Right cardiac atrium (tissue), 5 donors: ENCODE results near the gene DCST2. TPM values are rescaled to one million over a fixed set of nuclear protein-coding genes. Genes with fewer than 3 reads are reported as not detected.
"Not testable (repeated sequence)": the region's sequence is repeated elsewhere in the genome, so short reads cannot be mapped to it uniquely, and the experiment has no call there.

Source experiments
- ATAC-seq, 2 donors: fragments of 200-7000 bp; cut with Tn5 transposase; one replicate each; pipeline versions ENCODE4 v1.8.0 to v1.9.1; 2020; ENCODE audit warnings: moderate library complexity in 2 of 2, mild to moderate bottlenecking in 1 of 2
- DNase-seq, 3 donors: peaks; one replicate each; pipeline ENCODE4 v3.0.0-alpha.2; 2020
- H3K27ac ChIP-seq: one replicate; pipeline ENCODE4 v1.5.1; 2013; ENCODE audit warnings: mild to moderate bottlenecking, low read length, control low read depth, moderate library complexity
- H3K27me3 ChIP-seq: one replicate; pipeline ENCODE4 v1.6.1; 2013; ENCODE audit not compliant: control insufficient read depth, insufficient read depth
- H3K4me1 ChIP-seq: one replicate; pipeline ENCODE4 v1.6.1; 2013; ENCODE audit warnings: low read length; ENCODE audit not compliant: control insufficient read depth, insufficient read depth
- H3K4me3 ChIP-seq: one replicate; pipeline ENCODE4 v1.5.1; 2013; ENCODE audit warnings: low read length, control low read depth
- H3K9me3 ChIP-seq: one replicate; pipeline ENCODE4 v1.6.1; 2013; ENCODE audit warnings: low read length; ENCODE audit not compliant: control insufficient read depth
- WGBS: extraction: QIAGEN DNeasy Blood & Tissue Kit; methylation state at CpG from one replicate; pipeline ENCODE4 v1.1.7; 2013; 5-methylcytosine and 5-hydroxymethylcytosine counted together
- intact Hi-C, 4 donors: fragments of 100-400 bp; cut with DNase I; formaldehyde crosslinking; loops; one replicate each; pipeline versions ENCODE4 v1.11.0 to v1.14.0; 2022 to 2023
- polyA plus RNA-seq: library from polyadenylated mRNA; stranded (reverse); fragments of 200-250 nt; gene quantifications from one replicate; pipeline ENCODE4 v1.2.3, GENCODE V29; 2013
- total RNA-seq, 4 donors: library from RNA; stranded (reverse); fragmentation: NEBNext Ultra II Directional; extraction: Animal tissue kit (Norgen Biotek cat#: 25700); gene quantifications; one replicate each; pipeline ENCODE4 v1.2.1, GENCODE V29; 2021
- donor health status: healthy with polysubstance abuse.
- donor health status: DM: no; HTN: yes; CAD: no.
- donor health status: DM: no; HTN: no; CAD: no.
- donor health status: DM: no; HTN: yes; CAD: no; lungs with severe emphysema.
- donor health status: DM: yes; HTN: yes; CAD: no.

The DCST2 gene
- total and polyA plus RNA-seq, 5 donors: 0.23 to 0.33 (median 0.29) TPM; not detected in 1

- Histone ChIP-seq H3K27me3 (no peaks in the 10 kb centered on the region), H3K27ac (peak within 1 kb of the TSS; percentile 46), H3K9me3 (no peaks in the 10 kb centered on the region), H3K4me3 (peak within 1 kb of the TSS; percentile 91), H3K4me1 (peaks cover 7% of the 10 kb centered on the region)
- peak; percentile 100 for ATAC-seq
- intact Hi-C loops: no loop called here
- DNase-seq: peak; percentile 92 to 97 (median 96)
- WGBS: under 1% methylated on average over 26 of the region's 26 CpGs
Observed at GRCh38 chr1:154982897-154983648, 50.5 kb downstream of the DCST2 start, which contains the start of gene FLAD1. FLAD1 (plus strand) TSS chr1:154983344; CDS start chr1:154983695, 351 bp downstream.

GRCh38 chr1:154982341-154982740 lies 51.2 kb downstream of the DCST2 start:
- WGBS: 64% methylated on average over 6 of the region's 6 CpGs
- DNase-seq (no peak), ATAC-seq (no peak)
- H3K27me3 ChIP-seq: no peaks in the 10 kb centered on the region
- H3K4me1 ChIP-seq: peaks cover 6% of the 10 kb centered on the region
- no peaks in the 10 kb centered on the region for H3K9me3 ChIP-seq
- peak overlapping the region; percentile 91 for H3K4me3 ChIP-seq
- intact Hi-C loops: no loop called here
- no peak overlapping the region for H3K27ac ChIP-seq

- H3K9me3 ChIP-seq: no peaks in the 10 kb centered on the region
- no peak overlapping the region for H3K4me3 ChIP-seq
- H3K4me1 ChIP-seq: peaks cover 4% of the 10 kb centered on the region
- H3K27ac ChIP-seq: no peak overlapping the region
- no peak for ATAC-seq
- no peak for DNase-seq
- no peaks in the 10 kb centered on the region for H3K27me3 ChIP-seq
- 95% methylated on average over 3 of the region's 3 CpGs for WGBS
- intact Hi-C loops: loop anchor here in 1 of 4 donors (10.0 kb wide), 1 partner anchor 86 kb away; the partner anchor contains the start of gene EFNA4
Observed at GRCh38 chr1:154978360-154978759, 55.2 kb downstream of the DCST2 start.

GRCh38 chr1:154977762-154978161 lies 55.8 kb downstream of the DCST2 start:
- H3K4me3 ChIP-seq, H3K27ac ChIP-seq, ATAC-seq, DNase-seq, H3K27me3 ChIP-seq, H3K4me1 ChIP-seq, H3K9me3 ChIP-seq: not testable (repeated sequence)
- intact Hi-C loops: loop anchor here in 1 of 4 donors (10.0 kb wide), 1 partner anchor 87 kb away; the partner anchor contains the start of gene EFNA4
- WGBS: 69% methylated on average over 3 of the region's 3 CpGs

GRCh38 chr1:154975409-154976059 lies 58.0 kb downstream of the DCST2 start:
- DNase-seq (peak; percentile 68 to 81 (median 78)), ATAC-seq (no peak)
- Histone ChIP-seq H3K27me3 (no peaks in the 10 kb centered on the region), H3K4me3 (peak overlapping the region; percentile 67), H3K27ac (peak overlapping the region; percentile 91), H3K4me1 (peaks cover 9% of the 10 kb centered on the region), H3K9me3 (no peaks in the 10 kb centered on the region)
- intact Hi-C loops: loop anchor here in 1 of 4 donors (10.0 kb wide), 1 partner anchor 89 kb away; the partner anchor contains the start of gene EFNA4
- whole genome bisulfite sequencing: under 1% methylated on average over 24 of the region's 24 CpGs

GRCh38 chr1:154974808-154975408 lies 58.7 kb downstream of the DCST2 start:
- Histone ChIP-seq H3K27me3 (no peaks in the 10 kb centered on the region), H3K9me3 (no peaks in the 10 kb centered on the region), H3K4me3 (peak overlapping the region; percentile 67), H3K4me1 (peaks cover 14% of the 10 kb centered on the region), H3K27ac (peak overlapping the region; percentile 91)
- intact Hi-C loops: loop anchor here in 1 of 4 donors (10.0 kb wide), 1 partner anchor 90 kb away; the partner anchor contains the start of gene EFNA4
- WGBS: under 1% methylated on average over 30 of the region's 30 CpGs
- ATAC-seq: peak; percentile 61 to 72
- peak; percentile 96 to 97 (median 97) for DNase-seq

GRCh38 chr1:154974102-154974807 lies 59.3 kb downstream of the DCST2 start, which contains the start of gene CKS1B:
CKS1B (plus strand) TSS chr1:154974681; CDS start chr1:154974746, 65 bp downstream.
- ATAC-seq (peak; percentile 88 to 91), DNase-seq (peak; percentile 98 to 99 (median 98))
- Histone ChIP-seq H3K4me3 (peak within 1 kb of the TSS; percentile 67), H3K27ac (peak within 1 kb of the TSS; percentile 99), H3K9me3 (no peaks in the 10 kb centered on the region), H3K4me1 (peaks cover 15% of the 10 kb centered on the region), H3K27me3 (no peaks in the 10 kb centered on the region)
- WGBS: under 1% methylated on average over 47 of the region's 47 CpGs
- intact Hi-C loops: loop anchor here in 1 of 4 donors (10.0 kb wide), 1 partner anchor 91 kb away; the partner anchor contains the start of gene EFNA4

- WGBS: 5% methylated on average over 37 of the region's 37 CpGs
- Histone ChIP-seq H3K4me3 (peak overlapping the region; percentile 63), H3K9me3 (no peaks in the 10 kb centered on the region), H3K4me1 (peaks cover 17% of the 10 kb centered on the region), H3K27me3 (no peaks in the 10 kb centered on the region), H3K27ac (peak overlapping the region; percentile 99)
- intact Hi-C loops: loop anchor here in 1 of 4 donors (10.0 kb wide), 1 partner anchor 91 kb away; the partner anchor contains the start of gene EFNA4
- DNase-seq (peak; percentile 98), ATAC-seq (peak; percentile 46 to 63)
Observed at GRCh38 chr1:154973344-154974101, 60.1 kb downstream of the DCST2 start.

- WGBS: 14% methylated on average over 18 of the region's 18 CpGs
- ATAC-seq: peak in 1 of 2 donors; percentile 28
- Histone ChIP-seq H3K27ac (peak overlapping the region; percentile 99), H3K4me3 (peak overlapping the region; percentile 21), H3K27me3 (no peaks in the 10 kb centered on the region), H3K4me1 (peaks cover 17% of the 10 kb centered on the region), H3K9me3 (no peaks in the 10 kb centered on the region)
- intact Hi-C loops: loop anchor here in 1 of 4 donors (10.0 kb wide), 1 partner anchor 92 kb away; the partner anchor contains the start of gene EFNA4
- peak; percentile 80 to 88 (median 81) for DNase-seq
Observed at GRCh38 chr1:154972517-154973343, 60.9 kb downstream of the DCST2 start.
